ENCODE measurements around the gene GOLT1B. TPM values are rescaled to one million over a fixed set of nuclear protein-coding genes. Genes with fewer than 3 reads are reported as not detected.

The GOLT1B gene
- polyA plus RNA-seq, 1 of the 3 experiments (the other 2 are of a cell fraction): 7.9 TPM

DNA sequence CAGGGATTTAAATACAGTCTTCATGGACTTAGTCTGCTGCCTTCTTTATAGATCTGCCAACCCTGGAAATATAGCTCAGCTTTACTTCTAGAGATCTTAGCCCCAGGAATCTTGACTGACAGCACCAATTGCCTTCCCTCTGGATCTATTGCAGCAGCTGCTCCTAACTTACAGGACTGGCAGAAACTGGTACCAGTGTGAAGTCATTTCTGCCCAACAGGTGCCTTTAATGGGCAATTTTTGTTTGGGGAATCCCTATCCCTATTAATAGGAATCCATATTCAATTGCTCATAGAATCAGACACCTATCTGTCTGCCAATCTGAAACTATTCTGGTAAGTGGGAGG, 51.7 kb downstream of the GOLT1B start:
- ChIA-PET POLR2A (no interaction called here), CTCF (interaction anchor here (0.6 kb wide), 1 partner anchor 18 kb away, joined by 3 read pairs; no protein-coding TSS in a partner anchor)
- Histone ChIP-seq H3K27ac (ENCODE audit: low read depth in 2 of 2, low read length in 1 of 2) (no peak overlapping the region), H4K20me1 (ENCODE audit: insufficient read depth) (no peaks in the 10 kb centered on the region), H3K9ac (no peak overlapping the region), H3K79me2 (ENCODE audit: insufficient read depth) (no peaks in the 10 kb centered on the region), H2AFZ (ENCODE audit: low read depth) (no peak overlapping the region), H3K9me3 (no peaks in the 10 kb centered on the region), H3F3A (replicated peaks; ENCODE audit: insufficient read depth) (no peaks in the 10 kb centered on the region), H3K4me2 (no peak overlapping the region), H3K27me3 (ENCODE audit: insufficient read depth) (no peaks in the 10 kb centered on the region; the same call in 1 of the 2 replicates), H3K4me1 (ENCODE audit: control insufficient read depth in 1 of 2, insufficient read depth in 2 of 2, low read depth in 1 of 2, low read length in 1 of 2) (no peaks in the 10 kb centered on the region), H3K36me3 (replicated peaks in 1 of 2; ENCODE audit: control insufficient read depth in 1 of 2, insufficient read depth in 2 of 2, low read length in 1 of 2) (no peaks in the 10 kb centered on the region), H3K9me2 (no peaks in the 10 kb centered on the region), H3K4me3 (ENCODE audit: low read depth in 2 of 2, low read length in 1 of 2) (no peak overlapping the region)
- no peak for DNase-seq
- TF ChIP-seq EP300 (IDR thresholded peaks at IDR 0.05; ENCODE audit: borderline replicate concordance in 1 of 2, low read depth in 1 of 2, low read length in 1 of 2): no peak
- TF ChIP-seq FOSL2 (IDR thresholded peaks at IDR 0.05; ENCODE audit: borderline replicate concordance, low read depth): no peak
- TF ChIP-seq, protein P1, sequence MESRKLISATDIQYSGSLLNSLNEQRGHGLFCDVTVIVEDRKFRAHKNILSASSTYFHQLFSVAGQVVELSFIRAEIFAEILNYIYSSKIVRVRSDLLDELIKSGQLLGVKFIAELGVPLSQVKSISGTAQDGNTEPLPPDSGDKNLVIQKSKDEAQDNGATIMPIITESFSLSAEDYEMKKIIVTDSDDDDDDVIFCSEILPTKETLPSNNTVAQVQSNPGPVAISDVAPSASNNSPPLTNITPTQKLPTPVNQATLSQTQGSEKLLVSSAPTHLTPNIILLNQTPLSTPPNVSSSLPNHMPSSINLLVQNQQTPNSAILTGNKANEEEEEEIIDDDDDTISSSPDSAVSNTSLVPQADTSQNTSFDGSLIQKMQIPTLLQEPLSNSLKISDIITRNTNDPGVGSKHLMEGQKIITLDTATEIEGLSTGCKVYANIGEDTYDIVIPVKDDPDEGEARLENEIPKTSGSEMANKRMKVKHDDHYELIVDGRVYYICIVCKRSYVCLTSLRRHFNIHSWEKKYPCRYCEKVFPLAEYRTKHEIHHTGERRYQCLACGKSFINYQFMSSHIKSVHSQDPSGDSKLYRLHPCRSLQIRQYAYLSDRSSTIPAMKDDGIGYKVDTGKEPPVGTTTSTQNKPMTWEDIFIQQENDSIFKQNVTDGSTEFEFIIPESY (IDR thresholded peaks at IDR 0.05; ENCODE audit: borderline replicate concordance, low read depth): no peak
- no peak for TF ChIP-seq ELF1 (IDR thresholded peaks at IDR 0.05)
- TF ChIP-seq MXI1 (IDR thresholded peaks at IDR 0.05; ENCODE audit: low read depth, low read length): no peak
- TF ChIP-seq, protein P2, sequence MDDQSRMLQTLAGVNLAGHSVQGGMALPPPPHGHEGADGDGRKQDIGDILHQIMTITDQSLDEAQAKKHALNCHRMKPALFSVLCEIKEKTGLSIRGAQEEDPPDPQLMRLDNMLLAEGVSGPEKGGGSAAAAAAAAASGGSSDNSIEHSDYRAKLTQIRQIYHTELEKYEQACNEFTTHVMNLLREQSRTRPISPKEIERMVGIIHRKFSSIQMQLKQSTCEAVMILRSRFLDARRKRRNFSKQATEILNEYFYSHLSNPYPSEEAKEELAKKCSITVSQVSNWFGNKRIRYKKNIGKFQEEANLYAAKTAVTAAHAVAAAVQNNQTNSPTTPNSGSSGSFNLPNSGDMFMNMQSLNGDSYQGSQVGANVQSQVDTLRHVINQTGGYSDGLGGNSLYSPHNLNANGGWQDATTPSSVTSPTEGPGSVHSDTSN (IDR thresholded peaks at IDR 0.05): no peak
- no peak for TF ChIP-seq SMC3 (IDR thresholded peaks at IDR 0.05; ENCODE audit: low read depth, low read length)
- TF ChIP-seq RFX5 (IDR thresholded peaks at IDR 0.05; ENCODE audit: low read length): no peak
- no peak for TF ChIP-seq EZH2phosphoT487 (IDR thresholded peaks at IDR 0.05; ENCODE audit: borderline replicate concordance, low read depth)
- TF ChIP-seq YY1 (IDR thresholded peaks at IDR 0.05; ENCODE audit: low read depth): no peak
- no peak for TF ChIP-seq TAF1 (IDR thresholded peaks at IDR 0.05; ENCODE audit: borderline replicate concordance, low read depth, low read length)
- TF ChIP-seq POLR2AphosphoS5 (IDR thresholded peaks at IDR 0.05; ENCODE audit: low read depth, low read length): no peak
- no peak for TF ChIP-seq SIN3A (IDR thresholded peaks at IDR 0.05; ENCODE audit: borderline replicate concordance, low read depth, low read length)
- no peak for TF ChIP-seq MEF2A (IDR thresholded peaks at IDR 0.05; ENCODE audit: borderline replicate concordance, low read depth)
- TF ChIP-seq, protein P3, sequence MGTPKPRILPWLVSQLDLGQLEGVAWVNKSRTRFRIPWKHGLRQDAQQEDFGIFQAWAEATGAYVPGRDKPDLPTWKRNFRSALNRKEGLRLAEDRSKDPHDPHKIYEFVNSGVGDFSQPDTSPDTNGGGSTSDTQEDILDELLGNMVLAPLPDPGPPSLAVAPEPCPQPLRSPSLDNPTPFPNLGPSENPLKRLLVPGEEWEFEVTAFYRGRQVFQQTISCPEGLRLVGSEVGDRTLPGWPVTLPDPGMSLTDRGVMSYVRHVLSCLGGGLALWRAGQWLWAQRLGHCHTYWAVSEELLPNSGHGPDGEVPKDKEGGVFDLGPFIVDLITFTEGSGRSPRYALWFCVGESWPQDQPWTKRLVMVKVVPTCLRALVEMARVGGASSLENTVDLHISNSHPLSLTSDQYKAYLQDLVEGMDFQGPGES (IDR thresholded peaks at IDR 0.05; ENCODE audit: low read depth, low read length): no peak
- no peak for TF ChIP-seq CHD2 (IDR thresholded peaks at IDR 0.05; ENCODE audit: low read length, partially characterized antibody)
- TF ChIP-seq, protein P4, sequence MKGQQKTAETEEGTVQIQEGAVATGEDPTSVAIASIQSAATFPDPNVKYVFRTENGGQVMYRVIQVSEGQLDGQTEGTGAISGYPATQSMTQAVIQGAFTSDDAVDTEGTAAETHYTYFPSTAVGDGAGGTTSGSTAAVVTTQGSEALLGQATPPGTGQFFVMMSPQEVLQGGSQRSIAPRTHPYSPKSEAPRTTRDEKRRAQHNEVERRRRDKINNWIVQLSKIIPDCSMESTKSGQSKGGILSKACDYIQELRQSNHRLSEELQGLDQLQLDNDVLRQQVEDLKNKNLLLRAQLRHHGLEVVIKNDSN (IDR thresholded peaks at IDR 0.05; ENCODE audit: borderline replicate concordance, low read depth): no peak
